Measurements from ENCODE around the gene TMEM238L. TPM values are rescaled to one million over a fixed set of nuclear protein-coding genes. Genes with fewer than 3 reads are reported as not detected.

Gene TMEM238L
- total and polyA plus RNA-seq, 12 donors = not detected

DNA sequence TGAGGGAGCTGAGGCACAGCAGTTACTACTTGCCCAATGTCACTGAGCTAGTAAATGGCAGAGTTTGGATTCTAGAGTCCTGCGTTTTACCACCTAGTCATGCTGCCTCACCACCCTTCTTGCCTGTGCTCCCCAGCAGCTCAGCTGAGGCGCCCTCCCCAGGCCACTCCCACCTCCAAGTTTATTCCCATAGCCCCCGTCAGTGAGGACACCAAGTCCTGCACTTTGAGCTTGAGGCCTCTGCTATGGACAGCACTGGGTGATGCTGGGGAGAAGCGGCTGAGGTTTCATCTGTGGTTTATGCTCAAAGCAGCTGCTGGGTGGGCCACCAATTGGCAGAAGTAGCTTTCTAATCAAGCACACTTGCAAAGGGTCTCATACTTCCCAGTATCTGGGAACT is 36.7 kb downstream of the TMEM238L start:
- TF ChIP-seq, protein P1, sequence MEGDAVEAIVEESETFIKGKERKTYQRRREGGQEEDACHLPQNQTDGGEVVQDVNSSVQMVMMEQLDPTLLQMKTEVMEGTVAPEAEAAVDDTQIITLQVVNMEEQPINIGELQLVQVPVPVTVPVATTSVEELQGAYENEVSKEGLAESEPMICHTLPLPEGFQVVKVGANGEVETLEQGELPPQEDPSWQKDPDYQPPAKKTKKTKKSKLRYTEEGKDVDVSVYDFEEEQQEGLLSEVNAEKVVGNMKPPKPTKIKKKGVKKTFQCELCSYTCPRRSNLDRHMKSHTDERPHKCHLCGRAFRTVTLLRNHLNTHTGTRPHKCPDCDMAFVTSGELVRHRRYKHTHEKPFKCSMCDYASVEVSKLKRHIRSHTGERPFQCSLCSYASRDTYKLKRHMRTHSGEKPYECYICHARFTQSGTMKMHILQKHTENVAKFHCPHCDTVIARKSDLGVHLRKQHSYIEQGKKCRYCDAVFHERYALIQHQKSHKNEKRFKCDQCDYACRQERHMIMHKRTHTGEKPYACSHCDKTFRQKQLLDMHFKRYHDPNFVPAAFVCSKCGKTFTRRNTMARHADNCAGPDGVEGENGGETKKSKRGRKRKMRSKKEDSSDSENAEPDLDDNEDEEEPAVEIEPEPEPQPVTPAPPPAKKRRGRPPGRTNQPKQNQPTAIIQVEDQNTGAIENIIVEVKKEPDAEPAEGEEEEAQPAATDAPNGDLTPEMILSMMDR (IDR thresholded peaks at IDR 0.05) = no peak
- Histone ChIP-seq H3K4me1 (no peaks in the 10 kb centered on the region), H3K4me3 (no peak overlapping the region), H3K27ac (no peak overlapping the region), H3K9me3 (peaks cover 0 to 29% (median 3%) of the 10 kb centered on the region in 11 donors), H3K27me3 (peaks cover 0 to 4% (median 0%) of the 10 kb centered on the region in 7 donors), H3K36me3 (no peaks in the 10 kb centered on the region)
- intact Hi-C loops (cut with DNase I) = no loop called here
- no peak for DNase-seq
- 87 to 92% methylated on average over 4 of the region's 4 CpGs for WGBS, 2 donors
- ATAC-seq = no peak

- DNase-seq (no peak), ATAC-seq (no peak)
- intact Hi-C loops (cut with DNase I) = no loop called here
- Histone ChIP-seq H3K9me3 (peaks cover 0 to 13% (median 0%) of the 10 kb centered on the region in 11 donors), H3K36me3 (no peaks in the 10 kb centered on the region), H3K27me3 (peaks cover 0 to 9% (median 0%) of the 10 kb centered on the region in 7 donors), H3K4me3 (no peak overlapping the region), H3K4me1 (no peaks in the 10 kb centered on the region), H3K27ac (no peak overlapping the region)
- TF ChIP-seq, protein P1 (IDR thresholded peaks at IDR 0.05) = no peak
- WGBS, 2 donors = 94% methylated on average over 1 of the region's 1 CpG
These were observed 41.9 kb downstream of the TMEM238L start for GRCh38 chr17:10762037-10762436.

DNA sequence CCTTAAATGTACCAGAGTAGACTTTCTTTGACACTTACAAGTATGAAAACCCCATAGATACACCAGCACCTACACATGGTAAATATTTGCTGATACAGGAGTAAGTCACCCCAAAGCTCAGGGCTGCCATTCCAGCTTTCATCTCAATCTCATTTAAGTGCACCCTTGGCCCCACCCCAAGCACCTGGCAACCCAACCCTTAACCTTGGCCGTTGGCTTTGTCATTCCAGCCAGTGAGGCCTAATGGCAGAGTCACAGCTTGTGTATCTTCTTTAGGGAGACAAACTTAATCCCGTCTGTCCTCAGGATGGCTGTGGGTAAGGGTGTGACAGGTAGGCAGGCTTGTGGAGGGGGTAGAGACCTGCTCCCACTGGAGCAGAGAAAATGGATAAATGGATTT is 42.6 kb downstream of the TMEM238L start:
- Histone ChIP-seq H3K4me1 (no peaks in the 10 kb centered on the region), H3K4me3 (no peak overlapping the region), H3K9me3 (peaks cover 0 to 8% (median 0%) of the 10 kb centered on the region in 11 donors), H3K27ac (no peak overlapping the region), H3K27me3 (peaks cover 0 to 10% (median 0%) of the 10 kb centered on the region in 7 donors), H3K36me3 (no peaks in the 10 kb centered on the region)
- WGBS, 2 donors = 78 to 88% methylated on average over 2 of the region's 2 CpGs
- TF ChIP-seq, protein P1 (IDR thresholded peaks at IDR 0.05) = no peak
- no peak for ATAC-seq
- intact Hi-C loops (cut with DNase I) = no loop called here
- DNase-seq = no peak

- ATAC-seq (no peak), DNase-seq (no peak)
- Histone ChIP-seq H3K27me3 (peaks cover 0 to 16% (median 0%) of the 10 kb centered on the region in 7 donors), H3K27ac (no peak overlapping the region), H3K4me1 (peaks cover 0 to 5% (median 0%) of the 10 kb centered on the region in 9 donors), H3K4me3 (no peak overlapping the region), H3K9me3 (no peaks in the 10 kb centered on the region), H3K36me3 (no peaks in the 10 kb centered on the region)
- 89 to 92% methylated on average over 6 of the region's 6 CpGs for WGBS, 2 donors
- TF ChIP-seq, protein P1 (IDR thresholded peaks at IDR 0.05) = no peak
- intact Hi-C loops (cut with DNase I) = no loop called here
These were observed 45.8 kb downstream of the TMEM238L start for GRCh38 chr17:10758062-10758461.
